Muscle layer of colon (tissue), 2 donors: ENCODE measurements around the gene HNRNPH2.

Experiments used
- H3K27ac ChIP-seq: one replicate; pipeline ENCODE4 v1.7.0; 2013; ENCODE audit warnings: low read depth, mild to moderate bottlenecking, low read length, moderate library complexity
- H3K27me3 ChIP-seq, 2 donors: one replicate each; pipeline ENCODE4 v1.7.0; 2013; ENCODE audit warnings: low read length in 2 of 2, mild to moderate bottlenecking in 2 of 2; ENCODE audit not compliant: insufficient read depth in 2 of 2, control insufficient read depth in 1 of 2
- H3K36me3 ChIP-seq: one replicate; pipeline ENCODE4 v1.7.0; 2013; ENCODE audit warnings: mild to moderate bottlenecking, low read length; ENCODE audit not compliant: insufficient read depth
- H3K4me1 ChIP-seq: one replicate; pipeline ENCODE4 v1.7.0; 2013; ENCODE audit warnings: mild to moderate bottlenecking, low read length; ENCODE audit not compliant: insufficient read depth
- H3K4me3 ChIP-seq, 2 donors: one replicate each; pipeline ENCODE4 v1.7.0; 2013; ENCODE audit warnings: low read length in 2 of 2, low read depth in 1 of 2, mild to moderate bottlenecking in 1 of 2, moderate library complexity in 1 of 2
- H3K9ac ChIP-seq: one replicate; pipeline ENCODE4 v1.7.0; 2013; ENCODE audit warnings: low read length
- H3K9me3 ChIP-seq: one replicate; pipeline ENCODE4 v1.7.0; 2013; ENCODE audit warnings: mild to moderate bottlenecking, low read length
- donor health status: abdominal sarcoma.
- donor health status: Adenocarcinoma of cecum.

HNRNPH2 gene

DNA sequence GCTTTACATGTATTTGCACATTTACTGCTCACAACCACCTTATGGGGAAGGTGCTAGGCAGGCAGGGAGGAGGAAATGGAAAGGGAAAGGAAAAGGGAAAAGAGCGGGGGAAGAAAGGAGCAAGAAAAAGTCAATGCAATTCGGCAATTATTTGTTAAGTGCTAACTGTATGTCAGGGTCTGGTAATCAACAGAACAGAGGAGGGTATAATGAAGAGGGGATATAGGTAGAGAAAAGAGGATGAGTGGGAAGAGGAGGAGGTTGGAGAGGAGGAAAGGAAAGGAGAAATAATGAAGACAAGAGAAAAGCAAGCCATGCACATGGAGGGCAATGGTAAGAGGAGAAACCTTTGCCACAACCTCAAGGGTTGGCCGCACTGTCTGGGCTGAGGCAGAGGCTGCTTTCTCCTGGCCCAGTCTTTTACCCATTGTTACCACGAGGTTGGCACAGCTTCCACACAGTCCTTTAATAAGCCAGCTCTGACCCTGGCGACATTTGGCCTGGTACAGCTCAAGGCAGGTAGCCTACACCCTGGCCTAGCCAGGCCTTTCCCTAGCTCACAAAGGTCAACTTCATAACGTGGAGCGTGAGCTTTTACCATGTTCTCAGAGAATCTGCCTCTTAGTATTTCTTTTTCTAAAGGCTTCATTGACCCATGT, 22.9 kb upstream of the HNRNPH2 start:
- Histone ChIP-seq H3K9ac (no peak overlapping the region), H3K4me3 (no peak overlapping the region), H3K4me1 (no peaks in the 10 kb centered on the region), H3K9me3 (no peaks in the 10 kb centered on the region), H3K36me3 (no peaks in the 10 kb centered on the region), H3K27ac (no peak overlapping the region), H3K27me3 (no peaks in the 10 kb centered on the region)

DNA sequence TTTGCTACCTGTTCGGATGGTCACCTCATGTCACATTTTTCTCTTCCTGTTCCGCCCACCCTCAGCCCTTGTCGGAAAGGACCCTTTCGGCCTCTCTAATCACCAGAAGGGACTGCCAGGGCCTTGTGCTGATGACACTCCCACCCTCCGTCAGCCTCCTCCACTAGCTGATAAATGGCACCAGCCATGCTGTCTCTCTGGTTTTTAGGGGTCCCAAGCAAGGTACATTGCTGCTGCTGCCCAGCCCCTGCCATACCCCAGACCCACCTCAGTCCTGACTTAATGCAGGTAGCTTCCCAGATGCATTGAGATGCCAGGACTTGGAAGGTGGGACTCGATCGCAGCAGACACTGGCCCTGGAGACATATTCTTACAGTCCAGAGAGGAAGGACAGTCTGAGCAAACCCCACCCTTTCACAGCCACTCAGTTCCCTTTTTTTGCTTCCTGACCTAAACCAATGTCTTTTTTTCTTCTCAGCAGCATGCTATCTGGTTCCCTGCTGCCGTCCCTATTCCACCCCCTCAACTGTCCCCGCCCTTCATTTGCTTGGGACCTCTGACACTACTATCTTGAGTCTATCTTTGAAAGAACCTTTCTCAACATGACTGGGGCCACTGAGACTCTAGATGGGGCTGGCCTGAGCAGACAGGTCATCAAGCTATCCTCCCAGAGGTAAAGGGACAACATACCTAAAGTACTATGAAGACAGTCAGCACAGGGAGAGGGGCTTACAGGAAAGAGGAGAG, 22.1 kb upstream of the HNRNPH2 start, which contains the start of gene BTK:
Gene BTK (minus strand): TSS at position 397 of the 747 bp plus-strand sequence. CDS start 10,907 bp downstream, outside the sequence.
- Histone ChIP-seq H3K9ac (no peak within 1 kb of the TSS), H3K27ac (no peak within 1 kb of the TSS), H3K4me3 (no peak within 1 kb of the TSS), H3K4me1 (no peaks in the 10 kb centered on the region), H3K27me3 (no peaks in the 10 kb centered on the region), H3K9me3 (no peaks in the 10 kb centered on the region), H3K36me3 (no peaks in the 10 kb centered on the region)

GRCh38 chrX:101386542-101386885, 21.5 kb upstream of the HNRNPH2 start:
- Histone ChIP-seq H3K9ac (no peak overlapping the region), H3K36me3 (no peaks in the 10 kb centered on the region), H3K4me1 (no peaks in the 10 kb centered on the region), H3K9me3 (no peaks in the 10 kb centered on the region), H3K27ac (no peak overlapping the region), H3K4me3 (no peak overlapping the region), H3K27me3 (no peaks in the 10 kb centered on the region)

DNA sequence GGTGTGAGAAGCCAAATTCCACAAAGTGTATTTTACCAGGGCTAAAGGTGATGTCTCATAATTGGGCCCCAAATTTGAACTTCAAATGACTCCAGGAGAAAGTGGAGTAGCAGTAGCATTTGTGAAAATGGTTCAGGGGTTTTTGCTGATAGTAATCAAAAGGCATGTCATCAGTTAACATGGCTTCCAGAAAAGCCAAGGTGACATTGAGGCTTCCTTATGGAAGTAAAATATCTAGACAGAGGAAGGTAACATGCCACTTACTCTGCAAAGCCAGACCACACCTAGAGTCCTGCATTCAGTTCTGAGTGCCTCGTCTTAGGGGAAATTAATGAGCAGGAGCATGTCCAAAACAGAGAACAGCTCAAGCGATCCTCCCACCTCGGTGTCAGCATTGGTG, 19.4 kb upstream of the HNRNPH2 start:
- no peak overlapping the region for H3K27ac ChIP-seq
- H3K9ac ChIP-seq: no peak overlapping the region
- H3K4me1 ChIP-seq: no peaks in the 10 kb centered on the region
- no peaks in the 10 kb centered on the region for H3K27me3 ChIP-seq
- H3K9me3 ChIP-seq: no peaks in the 10 kb centered on the region
- H3K4me3 ChIP-seq: no peak overlapping the region
- peaks cover 8% of the 10 kb centered on the region for H3K36me3 ChIP-seq

DNA sequence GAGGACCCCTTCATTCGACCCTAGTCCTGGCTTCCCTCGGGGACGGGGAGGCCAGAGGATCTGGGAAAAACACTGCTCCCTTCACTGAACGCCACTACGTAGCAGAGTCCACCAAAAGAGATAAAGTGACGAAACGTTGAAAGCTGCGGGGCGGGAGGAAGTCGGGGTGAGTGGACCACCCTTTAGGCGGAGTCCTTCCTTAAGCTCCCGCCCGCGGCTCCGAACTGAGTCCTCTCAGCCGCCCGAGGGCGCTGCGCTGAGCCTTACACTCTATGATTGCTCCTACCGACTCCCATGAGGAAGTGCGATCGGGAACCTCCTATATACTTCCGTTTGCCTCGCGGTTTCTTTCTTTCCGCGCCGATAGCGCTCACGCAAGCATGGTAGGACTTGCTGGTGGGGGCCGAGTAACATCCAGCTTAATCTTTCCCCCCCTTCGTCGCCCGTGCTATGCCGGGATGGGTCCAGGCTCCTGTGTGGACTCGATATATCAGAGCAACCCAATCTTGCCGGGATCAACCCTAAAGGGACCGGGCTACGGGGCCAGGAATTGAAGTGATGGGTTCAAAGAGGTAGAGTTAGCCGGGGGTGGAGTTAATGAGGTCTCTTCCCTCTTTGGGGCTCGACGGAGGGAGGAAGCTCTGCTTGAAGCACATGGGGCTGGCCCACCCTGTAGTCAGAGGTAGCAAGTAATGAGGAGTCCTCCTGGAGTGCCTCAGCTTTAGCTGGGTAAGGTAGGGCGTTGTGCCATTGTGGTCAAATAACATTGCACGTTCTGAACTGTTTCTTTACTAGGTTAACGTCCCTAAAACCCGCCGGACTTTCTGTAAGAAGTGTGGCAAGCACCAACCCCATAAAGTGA, 17.1 kb upstream of the HNRNPH2 start, which contains the start of gene RPL36A:
Gene RPL36A (plus strand): TSS at position 348 of the 862 bp plus-strand sequence. CDS start 33 bp downstream, at position 381.
- Histone ChIP-seq H3K27ac (peak within 1 kb of the TSS; percentile 52), H3K4me3 (peak within 1 kb of the TSS; percentile 55 to 60), H3K9me3 (no peaks in the 10 kb centered on the region), H3K9ac (peak within 1 kb of the TSS; percentile 14), H3K4me1 (no peaks in the 10 kb centered on the region), H3K36me3 (peaks cover 8% of the 10 kb centered on the region), H3K27me3 (no peaks in the 10 kb centered on the region)

- no peak overlapping the region for H3K4me3 ChIP-seq
- no peaks in the 10 kb centered on the region for H3K4me1 ChIP-seq
- no peak overlapping the region for H3K9ac ChIP-seq
- no peaks in the 10 kb centered on the region for H3K9me3 ChIP-seq
- H3K36me3 ChIP-seq: peaks cover 8% of the 10 kb centered on the region
- no peaks in the 10 kb centered on the region for H3K27me3 ChIP-seq
- peak overlapping the region; percentile 52 for H3K27ac ChIP-seq
Observed at GRCh38 chrX:101391831-101392230, 16.2 kb upstream of the HNRNPH2 start.

DNA sequence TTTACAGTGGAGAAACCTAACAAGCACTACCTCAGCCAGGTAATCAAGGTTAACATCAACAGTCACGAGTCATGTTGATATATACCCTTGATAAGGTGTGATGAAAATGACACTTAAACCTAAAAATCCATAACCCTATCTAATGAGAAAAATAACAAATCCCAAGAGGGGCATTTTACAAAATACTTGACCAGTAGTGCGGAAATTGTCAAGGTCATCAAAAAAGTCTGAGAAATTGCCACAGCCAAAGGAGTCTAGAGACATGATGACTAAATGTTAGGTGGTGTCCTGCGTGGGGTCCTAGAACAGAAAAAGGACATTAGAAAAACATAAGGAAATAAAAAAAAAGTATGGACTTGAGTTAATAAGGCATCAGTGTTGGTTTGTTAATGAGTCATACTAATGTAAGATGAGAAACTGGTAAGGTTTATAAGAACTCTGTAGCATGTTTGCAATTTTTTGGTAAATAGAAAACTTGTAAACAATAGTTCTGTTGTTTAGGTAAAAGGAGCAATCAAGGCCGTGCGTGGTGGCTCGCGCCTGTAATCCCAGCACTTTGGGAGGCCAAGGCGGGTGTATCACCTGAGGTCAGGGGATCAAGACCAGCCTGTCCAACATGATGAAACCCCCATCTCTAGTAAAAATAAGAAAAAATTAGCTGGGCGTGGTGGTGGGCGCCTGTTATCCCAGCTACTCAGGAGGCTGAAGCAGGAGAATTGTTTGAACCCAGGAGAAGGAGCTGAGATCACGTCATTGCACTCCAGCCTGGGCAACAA, 14.3 kb upstream of the HNRNPH2 start:
- no peak overlapping the region for H3K9ac ChIP-seq
- H3K27ac ChIP-seq: no peak overlapping the region
- H3K36me3 ChIP-seq: peaks cover 8% of the 10 kb centered on the region
- no peak overlapping the region for H3K4me3 ChIP-seq
- no peaks in the 10 kb centered on the region for H3K27me3 ChIP-seq
- H3K4me1 ChIP-seq: no peaks in the 10 kb centered on the region
- H3K9me3 ChIP-seq: no peaks in the 10 kb centered on the region

DNA sequence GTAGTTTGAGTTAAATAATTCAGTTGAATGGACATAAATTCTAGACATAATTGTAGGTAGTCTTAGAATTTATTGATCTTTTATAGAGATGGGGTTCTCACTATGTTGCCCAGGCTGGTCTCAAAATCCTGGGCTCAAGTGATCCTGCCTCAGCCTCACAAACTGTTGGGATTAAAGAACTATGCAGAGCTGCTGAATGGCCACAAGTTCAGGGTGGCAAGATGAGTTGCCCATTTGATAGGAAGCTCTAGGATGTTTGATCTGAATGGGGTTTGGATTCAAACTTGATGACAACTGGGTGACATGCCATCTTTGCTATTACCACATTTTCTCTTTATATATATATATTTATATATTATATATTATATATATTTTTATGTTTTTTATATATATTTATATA, 13.7 kb upstream of the HNRNPH2 start:
- Histone ChIP-seq H3K4me3 (no peak overlapping the region), H3K9me3 (no peaks in the 10 kb centered on the region), H3K27ac (no peak overlapping the region), H3K36me3 (peaks cover 8% of the 10 kb centered on the region), H3K27me3 (no peaks in the 10 kb centered on the region), H3K4me1 (no peaks in the 10 kb centered on the region), H3K9ac (no peak overlapping the region)

DNA sequence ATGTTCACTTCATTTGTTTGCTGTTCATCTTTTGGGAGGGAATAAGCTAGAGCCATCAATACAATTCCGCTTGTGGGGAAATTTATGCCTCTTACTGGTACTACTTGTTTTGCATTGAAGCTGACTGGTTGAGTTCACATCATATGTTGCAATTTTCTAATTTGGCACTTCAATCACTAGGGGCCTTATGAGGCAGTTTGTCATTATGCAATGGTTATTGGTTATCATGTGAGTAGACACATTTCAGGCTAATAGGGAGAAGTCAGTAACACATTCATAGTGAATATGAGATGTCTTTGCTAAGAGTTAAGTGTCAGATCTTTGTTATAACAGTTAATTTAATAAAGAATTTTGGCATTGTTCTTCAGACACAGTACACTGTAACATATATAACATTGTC, 12.2 kb upstream of the HNRNPH2 start:
- H3K4me1 ChIP-seq: no peaks in the 10 kb centered on the region
- peaks cover 8% of the 10 kb centered on the region for H3K36me3 ChIP-seq
- no peak overlapping the region for H3K9ac ChIP-seq
- no peak overlapping the region for H3K4me3 ChIP-seq
- no peak overlapping the region for H3K27ac ChIP-seq
- H3K9me3 ChIP-seq: no peaks in the 10 kb centered on the region
- no peaks in the 10 kb centered on the region for H3K27me3 ChIP-seq

- Histone ChIP-seq H3K27ac (no peak overlapping the region), H3K36me3 (no peaks in the 10 kb centered on the region), H3K4me3 (no peak overlapping the region), H3K4me1 (no peaks in the 10 kb centered on the region), H3K9ac (no peak overlapping the region), H3K27me3 (no peaks in the 10 kb centered on the region), H3K9me3 (no peaks in the 10 kb centered on the region)
Observed at GRCh38 chrX:101397779-101398178, 10.2 kb upstream of the HNRNPH2 start.

DNA sequence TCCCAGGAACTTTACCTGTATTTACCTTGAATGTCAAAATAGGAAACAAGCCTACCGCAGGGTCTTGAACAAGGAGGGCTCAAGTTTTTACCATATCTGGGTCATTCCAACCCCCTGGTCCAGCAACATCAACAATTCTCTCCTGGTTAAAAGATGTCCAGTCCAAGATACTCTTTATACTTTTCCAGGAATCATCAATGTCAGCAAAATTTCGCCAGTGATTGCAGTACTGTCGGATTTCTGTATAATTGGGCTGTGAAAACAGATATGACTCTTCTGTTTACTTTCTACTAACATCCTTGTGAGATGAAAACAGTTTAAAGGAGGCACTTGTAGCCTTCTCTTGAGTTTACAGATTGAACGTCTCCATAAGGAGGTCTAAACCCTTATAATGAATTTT, 9.3 kb upstream of the HNRNPH2 start:
- no peaks in the 10 kb centered on the region for H3K36me3 ChIP-seq
- no peak overlapping the region for H3K4me3 ChIP-seq
- H3K9me3 ChIP-seq: no peaks in the 10 kb centered on the region
- no peaks in the 10 kb centered on the region for H3K4me1 ChIP-seq
- H3K9ac ChIP-seq: no peak overlapping the region
- no peaks in the 10 kb centered on the region for H3K27me3 ChIP-seq
- H3K27ac ChIP-seq: no peak overlapping the region
